DOHH2 (cell line): ENCODE measurements around the gene ERFE.

Experiments used
- CTCF ChIP-seq: fragments of 200-600 bp; sonication (generic); IDR thresholded peaks from one replicate; pipeline ENCODE4 v1.5.1; 2014; ENCODE audit warnings: antibody characterized with exemption, mild to moderate bottlenecking, low read depth, low read length; ENCODE audit not compliant: poor library complexity, severe bottlenecking
- EZH2phosphoT487 ChIP-seq: fragments of 200-600 bp; sonication (generic); IDR thresholded peaks from 2 replicates; pipeline ENCODE4 v1.6.1; 2017; ENCODE audit warnings: borderline replicate concordance, mild to moderate bottlenecking, antibody characterized with exemption, low read length, moderate library complexity, mixed read lengths

- no peak for TF ChIP-seq CTCF
- no peak for TF ChIP-seq EZH2phosphoT487
These were observed 707 bp upstream of the ERFE start for GRCh38 chr2:238158018-238158508.
